HG02970 (cell line): ENCODE results near the gene GNPDA1.

Experiments used
- ATAC-seq: cut with Tn5 transposase; IDR thresholded peaks from one replicate; pipeline ENCODE4 v1.9.1; 2021; ENCODE audit warnings: mild to moderate bottlenecking, moderate library complexity, moderate number of reproducible peaks; ENCODE audit not compliant: unreplicated experiment, low FRiP score

The GNPDA1 gene

GRCh38 chr5:142024771-142025304 is 12.0 kb upstream of the GNPDA1 start:
- peak; percentile 96 for ATAC-seq

- ATAC-seq = no peak
These were observed 11.0 kb upstream of the GNPDA1 start for GRCh38 chr5:142023836-142024235.

GRCh38 chr5:142020122-142020659 is 7.4 kb upstream of the GNPDA1 start:
- no peak for ATAC-seq

- ATAC-seq = no peak
These were observed 5.1 kb upstream of the GNPDA1 start for GRCh38 chr5:142017832-142018427.

- peak; percentile 17 for ATAC-seq
These were observed 3.7 kb upstream of the GNPDA1 start for GRCh38 chr5:142016556-142016955.

- peak; percentile 38 for ATAC-seq
These were observed 3.1 kb upstream of the GNPDA1 start for GRCh38 chr5:142015781-142016533.

GRCh38 chr5:142014911-142015584 is 2.2 kb upstream of the GNPDA1 start:
- no peak for ATAC-seq

GRCh38 chr5:142013734-142014521 is 1.1 kb upstream of the GNPDA1 start:
- no peak for ATAC-seq

- no peak for ATAC-seq
These were observed 541 bp downstream of the GNPDA1 start for GRCh38 chr5:142012186-142012785.

- no peak for ATAC-seq
These were observed 1.1 kb downstream of the GNPDA1 start for GRCh38 chr5:142011572-142012185.

GRCh38 chr5:142009886-142010285 is 2.9 kb downstream of the GNPDA1 start:
- ATAC-seq = no peak

- no peak for ATAC-seq
These were observed 4.0 kb downstream of the GNPDA1 start for GRCh38 chr5:142008813-142009212.

GRCh38 chr5:142007237-142007544 is 5.6 kb downstream of the GNPDA1 start:
- ATAC-seq = no peak

GRCh38 chr5:142006363-142007236 is 6.2 kb downstream of the GNPDA1 start:
- no peak for ATAC-seq

- ATAC-seq = no peak
These were observed 9.5 kb downstream of the GNPDA1 start for GRCh38 chr5:142003266-142003800.

- ATAC-seq = no peak
These were observed 11.9 kb downstream of the GNPDA1 start for GRCh38 chr5:142000704-142001484.

GRCh38 chr5:142000173-142000572 is 12.7 kb downstream of the GNPDA1 start:
- ATAC-seq = no peak
